Left lung (tissue), 10 donors: ENCODE data around the gene LRPAP1. TPM values are rescaled to one million over a fixed set of nuclear protein-coding genes. Genes with fewer than 3 reads are reported as not detected.

Source experiments
- ATAC-seq: fragments of 200-7000 bp; cut with Tn5 transposase; one replicate; pipeline ENCODE4 v1.9.1; 2020; ENCODE audit warnings: moderate library complexity
- DNase-seq, 4 donors: peaks; one replicate each; pipeline ENCODE4 v3.0.0-alpha.2; 2013 to 2020
- H3K27ac ChIP-seq, 2 donors: fragments of 200-600 bp; sonication (generic) in 1 of 2; one replicate each; pipeline versions ENCODE4 v1.5.0 to v1.8.0; 2020 to 2021
- H3K27me3 ChIP-seq, 2 donors: fragments of 200-600 bp; sonication (generic) in 1 of 2; one replicate each; pipeline versions ENCODE4 v1.5.0 to v1.8.0; 2020 to 2021
- H3K36me3 ChIP-seq, 2 donors: fragments of 200-600 bp; sonication (generic) in 1 of 2; one replicate each; pipeline versions ENCODE4 v1.5.0 to v1.8.0; 2020 to 2021
- H3K4me1 ChIP-seq, 2 donors: fragments of 200-600 bp; one replicate each; pipeline ENCODE4 v1.8.0; 2021
- H3K4me3 ChIP-seq, 2 donors: fragments of 200-600 bp; sonication (generic) in 1 of 2; one replicate each; pipeline versions ENCODE4 v1.5.0 to v1.8.0; 2020 to 2021; ENCODE audit warnings: mild to moderate bottlenecking in 1 of 2
- H3K9me3 ChIP-seq, 2 donors: fragments of 200-600 bp; sonication (generic) in 1 of 2; one replicate each; pipeline versions ENCODE4 v1.5.0 to v1.8.0; 2020 to 2021
- intact Hi-C, 2 donors: fragments of 100-400 bp; cut with DNase I; formaldehyde crosslinking; loops; one replicate each; pipeline versions ENCODE4 v1.11.2 to v1.14.2; 2022
- polyA plus RNA-seq, 6 donors: library from polyadenylated mRNA; unstranded; fragments of 120-200 nt; gene quantifications; one replicate each; pipeline ENCODE4 v1.2.1, GENCODE V29; 2013; ENCODE audit not compliant: insufficient read length in 6 of 6
- total RNA-seq, 2 donors: library from RNA; stranded (reverse); fragmentation: NEBNext Ultra II Directional; extraction: Animal tissue kit (Norgen Biotek cat#: 25700); gene quantifications; one replicate each; pipeline ENCODE4 v1.2.1, GENCODE V29; 2021
- TF ChIP-seq, protein P1 (sequence below), 2 donors: fragments of 200-600 bp; sonication (generic) in 1 of 2; IDR thresholded peaks; one replicate each; pipeline versions ENCODE4 v1.5.0 to v1.8.0; 2021; ENCODE audit warnings: antibody characterized with exemption in 2 of 2
- donor health status: DM: no; HTN: yes; CAD: no.
- donor health status: DM: no; HTN: no; CAD: no.

The LRPAP1 gene
- total and polyA plus RNA-seq, 8 donors, result 95.9 to 218 (median 112) TPM

GRCh38 chr4:3525532-3526430 is 6.4 kb downstream of the LRPAP1 start:
- no peaks in the 10 kb centered on the region for H3K27me3 ChIP-seq
- intact Hi-C loops, result no loop called here
- ATAC-seq (no peak), DNase-seq (peak in 2 of 4 donors; percentile 17 to 64)
- H3K9me3 ChIP-seq, result no peaks in the 10 kb centered on the region
- TF ChIP-seq, protein P1, sequence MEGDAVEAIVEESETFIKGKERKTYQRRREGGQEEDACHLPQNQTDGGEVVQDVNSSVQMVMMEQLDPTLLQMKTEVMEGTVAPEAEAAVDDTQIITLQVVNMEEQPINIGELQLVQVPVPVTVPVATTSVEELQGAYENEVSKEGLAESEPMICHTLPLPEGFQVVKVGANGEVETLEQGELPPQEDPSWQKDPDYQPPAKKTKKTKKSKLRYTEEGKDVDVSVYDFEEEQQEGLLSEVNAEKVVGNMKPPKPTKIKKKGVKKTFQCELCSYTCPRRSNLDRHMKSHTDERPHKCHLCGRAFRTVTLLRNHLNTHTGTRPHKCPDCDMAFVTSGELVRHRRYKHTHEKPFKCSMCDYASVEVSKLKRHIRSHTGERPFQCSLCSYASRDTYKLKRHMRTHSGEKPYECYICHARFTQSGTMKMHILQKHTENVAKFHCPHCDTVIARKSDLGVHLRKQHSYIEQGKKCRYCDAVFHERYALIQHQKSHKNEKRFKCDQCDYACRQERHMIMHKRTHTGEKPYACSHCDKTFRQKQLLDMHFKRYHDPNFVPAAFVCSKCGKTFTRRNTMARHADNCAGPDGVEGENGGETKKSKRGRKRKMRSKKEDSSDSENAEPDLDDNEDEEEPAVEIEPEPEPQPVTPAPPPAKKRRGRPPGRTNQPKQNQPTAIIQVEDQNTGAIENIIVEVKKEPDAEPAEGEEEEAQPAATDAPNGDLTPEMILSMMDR (IDR thresholded peaks at IDR 0.05), result no peak
- peaks cover 0 to 86% of the 10 kb centered on the region in 2 donors for H3K36me3 ChIP-seq
- H3K27ac ChIP-seq, result no peak overlapping the region
- H3K4me3 ChIP-seq, result no peak overlapping the region
- H3K4me1 ChIP-seq, result peaks cover 4 to 30% of the 10 kb centered on the region in 2 donors

- Histone ChIP-seq H3K36me3 (peaks cover 0 to 95% of the 10 kb centered on the region in 2 donors), H3K4me1 (peaks cover 0 to 22% of the 10 kb centered on the region in 2 donors), H3K27me3 (no peaks in the 10 kb centered on the region), H3K9me3 (no peaks in the 10 kb centered on the region), H3K27ac (no peak overlapping the region), H3K4me3 (no peak overlapping the region)
- intact Hi-C loops, result no loop called here
- TF ChIP-seq, protein P1 (IDR thresholded peaks at IDR 0.05), result no peak
- DNase-seq, result peak in 2 of 4 donors; percentile 27 to 53
- no peak for ATAC-seq
Measured at GRCh38 chr4:3524920-3525319, 7.3 kb downstream of the LRPAP1 start.

GRCh38 chr4:3524349-3524748 is 7.9 kb downstream of the LRPAP1 start:
- no peak for ATAC-seq
- H3K27ac ChIP-seq, result no peak overlapping the region
- DNase-seq, result peak in 2 of 4 donors; percentile 21 to 55
- no peaks in the 10 kb centered on the region for H3K9me3 ChIP-seq
- H3K27me3 ChIP-seq, result no peaks in the 10 kb centered on the region
- TF ChIP-seq, protein P1 (IDR thresholded peaks at IDR 0.05), result no peak
- H3K4me1 ChIP-seq, result peaks cover 0 to 16% of the 10 kb centered on the region in 2 donors
- intact Hi-C loops, result no loop called here
- no peak overlapping the region for H3K4me3 ChIP-seq
- peaks cover 0 to 99% of the 10 kb centered on the region in 2 donors for H3K36me3 ChIP-seq

DNA sequence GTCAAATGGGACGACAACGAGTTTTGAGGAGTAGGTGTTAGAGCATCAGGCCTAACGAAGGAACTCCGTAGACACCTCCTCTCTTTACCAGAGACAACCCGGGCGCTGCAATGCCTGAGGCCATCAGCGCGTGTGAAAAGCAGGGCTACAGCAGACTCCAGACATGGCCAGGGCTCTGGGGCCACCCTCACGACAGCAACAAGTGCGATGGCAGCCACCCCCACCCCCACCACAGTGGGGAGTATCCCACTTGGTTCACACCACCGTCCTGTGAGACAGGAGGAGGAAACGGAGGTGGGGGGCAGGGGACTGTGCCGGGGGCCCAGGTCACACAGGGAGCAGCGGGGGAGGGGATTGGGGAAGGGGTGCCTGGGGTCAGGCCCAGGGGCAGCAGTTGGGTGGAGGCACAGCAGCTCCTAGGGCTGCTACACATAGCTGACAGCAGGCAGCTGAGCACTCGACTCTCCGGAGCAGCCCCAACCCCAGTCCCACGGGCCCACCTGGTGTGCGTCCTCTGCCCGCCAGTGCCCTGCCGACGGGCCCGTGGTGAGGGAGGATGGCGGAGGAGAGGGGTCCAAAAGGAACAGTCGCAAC is 8.5 kb downstream of the LRPAP1 start:
- Histone ChIP-seq H3K27me3 (no peaks in the 10 kb centered on the region), H3K4me1 (peaks cover 0 to 10% of the 10 kb centered on the region in 2 donors), H3K4me3 (no peak overlapping the region), H3K9me3 (no peaks in the 10 kb centered on the region), H3K27ac (no peak overlapping the region), H3K36me3 (peaks cover 0 to 100% of the 10 kb centered on the region in 2 donors)
- intact Hi-C loops, result no loop called here
- ATAC-seq (no peak), DNase-seq (peak in 2 of 4 donors; percentile 26 to 57)
- TF ChIP-seq, protein P1 (IDR thresholded peaks at IDR 0.05), result no peak

GRCh38 chr4:3523146-3523627 is 9.0 kb downstream of the LRPAP1 start:
- DNase-seq (peak in 1 of 4 donors; percentile 6), ATAC-seq (no peak)
- no peak overlapping the region for H3K4me3 ChIP-seq
- intact Hi-C loops, result no loop called here
- peaks cover 0 to 100% of the 10 kb centered on the region in 2 donors for H3K36me3 ChIP-seq
- H3K27me3 ChIP-seq, result no peaks in the 10 kb centered on the region
- peaks cover 0 to 7% of the 10 kb centered on the region in 2 donors for H3K4me1 ChIP-seq
- H3K9me3 ChIP-seq, result no peaks in the 10 kb centered on the region
- TF ChIP-seq, protein P1 (IDR thresholded peaks at IDR 0.05), result no peak
- H3K27ac ChIP-seq, result no peak overlapping the region
